Panc1 (cell line): ENCODE measurements around the gene PIK3R6. TPM values are rescaled to one million over a fixed set of nuclear protein-coding genes. Genes with fewer than 3 reads are reported as not detected.

Experiments
- ATAC-seq: fragments of 200-7000 bp; cut with Tn5 transposase; 2 replicates; pipeline ENCODE4 v1.9.1; 2020; ENCODE audit warnings: mild to moderate bottlenecking, moderate library complexity
- BruUV-seq: library from RNA; stranded (reverse); fragments of 400-500 nt; replicated peaks from 2 replicates; lab custom pipeline; 2021; lab: Mats Ljungman, UMichigan
- CTCF ChIA-PET: fragments of 300-600 bp; sonication (Branson Sonifier 250); formaldehyde crosslinking; loops from one replicate; lab custom pipeline; 2022; ENCODE audit warnings: antibody characterized with exemption; lab: Charles Lee
- POLR2A ChIA-PET: fragments of 300-600 bp; sonication (Branson Sonifier 250); formaldehyde crosslinking; loops from one replicate; lab custom pipeline; 2022; ENCODE audit warnings: antibody characterized with exemption; lab: Charles Lee
- DNase-seq: peaks from one replicate; pipeline ENCODE4 v3.0.0-alpha.2; 2010; ENCODE audit warnings: low read depth, low spot score
- H3K27ac ChIP-seq: 2 replicates; pipeline ENCODE4 v1.5.1; 2011; ENCODE audit warnings: mild to moderate bottlenecking, low read length, inconsistent platforms
- H3K27me3 ChIP-seq: fragments of 200-500 bp; sonication (Bioruptor generic); 2 replicates; pipeline ENCODE4 v1.6.0; 2014; ENCODE audit warnings: low read length, inconsistent platforms; ENCODE audit not compliant: control insufficient read depth, insufficient read depth
- H3K36me3 ChIP-seq: fragments of 200-500 bp; sonication (Bioruptor generic); 2 replicates; pipeline ENCODE4 v1.5.1; 2014; ENCODE audit warnings: inconsistent platforms, mild to moderate bottlenecking, low read length, moderate library complexity; ENCODE audit not compliant: control insufficient read depth, insufficient read depth
- H3K4me1 ChIP-seq: 2 replicates; pipeline ENCODE4 v1.5.1; 2011; ENCODE audit warnings: inconsistent platforms, mild to moderate bottlenecking, low read length, moderate library complexity; ENCODE audit not compliant: control insufficient read depth, insufficient read depth
- H3K4me3 ChIP-seq, 2 experiments: 2 replicates each; pipeline ENCODE4 v1.5.1; 2011 to 2012; ENCODE audit warnings: low read depth in 2 of 2, low read length in 2 of 2, mild to moderate bottlenecking in 2 of 2, inconsistent platforms in 1 of 2, moderate library complexity in 1 of 2
- H3K9me3 ChIP-seq: fragments of 200-500 bp; sonication (Bioruptor generic); 2 replicates; pipeline ENCODE4 v1.5.1; 2014; ENCODE audit warnings: low read depth, mild to moderate bottlenecking, inconsistent platforms, low read length, moderate library complexity; ENCODE audit not compliant: control insufficient read depth, insufficient read depth
- CTCF ChIP-seq: fragments of 450-650 bp; IDR thresholded peaks from 2 replicates; pipeline ENCODE4 v1.5.1; 2017; ENCODE audit warnings: mild to moderate bottlenecking
- POLR2AphosphoS5 ChIP-seq: IDR thresholded peaks from 2 replicates; pipeline ENCODE4 v1.6.1; 2012; ENCODE audit warnings: mild to moderate bottlenecking, low read depth, low read length, moderate library complexity
- REST ChIP-seq, 2 experiments: IDR thresholded peaks; 2 replicates each; pipeline ENCODE4 v1.6.1; 2011 to 2012; ENCODE audit warnings: low read depth in 2 of 2, control low read depth in 1 of 2, low read length in 1 of 2, mild to moderate bottlenecking in 1 of 2, moderate library complexity in 1 of 2; ENCODE audit not compliant: insufficient read depth in 1 of 2
- SIN3A ChIP-seq: IDR thresholded peaks from 2 replicates; pipeline ENCODE4 v1.6.1; 2012; ENCODE audit warnings: low read depth, mild to moderate bottlenecking, low read length, moderate library complexity, borderline replicate concordance; ENCODE audit not compliant: insufficient read depth
- TCF7L2 ChIP-seq: IDR thresholded peaks from 2 replicates; pipeline ENCODE4 v1.6.1; 2011; ENCODE audit warnings: mild to moderate bottlenecking, low read depth, low read length, inconsistent platforms
- in situ Hi-C: cut with HindIII; loops from 2 replicates; pipeline ENCODE4 v1.10.0; 2016; ENCODE audit warnings: low sequenced_read_pairs, low pct_unique_long_range_greater_than_20kb
- intact Hi-C: fragments of 100-400 bp; cut with micrococcal nuclease; formaldehyde crosslinking; loops from one replicate; pipeline ENCODE4 v1.10.0; 2022; ENCODE audit not compliant: unreplicated experiment
- total RNA-seq: library from RNA; stranded (reverse); gene quantifications from one replicate; pipeline ENCODE4 v1.2.1, GENCODE V29; 2021; ENCODE audit not compliant: unreplicated experiment

The PIK3R6 gene
- total RNA-seq, 1 experiment from 2014 or later, result not detected

- in situ Hi-C loops, result no loop called here
- Histone ChIP-seq H3K4me3 (no peak overlapping the region), H3K36me3 (no peaks in the 10 kb centered on the region), H3K4me1 (no peaks in the 10 kb centered on the region), H3K9me3 (no peaks in the 10 kb centered on the region), H3K27ac (no peak overlapping the region), H3K27me3 (peaks cover 8% of the 10 kb centered on the region)
- ATAC-seq (no peak), DNase-seq (no peak)
- no TSS peak for BruUV-seq
- POLR2A ChIA-PET, result no interaction called here
- intact Hi-C loops, result no loop called here
- TF ChIP-seq POLR2AphosphoS5 (no peak), TCF7L2 (no peak), CTCF (no peak), SIN3A (no peak), REST (IDR thresholded peaks at IDR 0.05; ENCODE audit: insufficient read depth in 1 of 2, low read depth in 2 of 2, low read length in 1 of 2) (no peak)
- CTCF ChIA-PET, result no interaction called here
Observed at GRCh38 chr17:8781776-8782175, 85.7 kb downstream of the PIK3R6 start.

GRCh38 chr17:8776881-8777280, 90.6 kb downstream of the PIK3R6 start:
- in situ Hi-C loops (no loop called here), intact Hi-C loops (no loop called here)
- no peak for DNase-seq
- Histone ChIP-seq H3K4me3 (no peak overlapping the region), H3K4me1 (no peaks in the 10 kb centered on the region), H3K9me3 (no peaks in the 10 kb centered on the region), H3K36me3 (no peaks in the 10 kb centered on the region), H3K27ac (no peak overlapping the region), H3K27me3 (peaks cover 8% of the 10 kb centered on the region)
- ATAC-seq, result no peak
- TF ChIP-seq SIN3A (no peak), POLR2AphosphoS5 (no peak), CTCF (no peak), TCF7L2 (no peak), REST (IDR thresholded peaks at IDR 0.05; ENCODE audit: insufficient read depth in 1 of 2, low read depth in 2 of 2, low read length in 1 of 2) (no peak)
- CTCF ChIA-PET, result interaction anchor here (0.5 kb wide), 1 partner anchor 31 kb away, joined by 4 read pairs; no protein-coding TSS in a partner anchor
- POLR2A ChIA-PET, result no interaction called here
- no TSS peak for BruUV-seq
